Forelimb muscle (tissue), 1 donor: ENCODE data around the gene TBC1D22A. TPM values are rescaled to one million over a fixed set of nuclear protein-coding genes. Genes with fewer than 3 reads are reported as not detected.

Source experiments
- DNase-seq: peaks from one replicate; pipeline ENCODE4 v3.0.0-alpha.2; 2013; ENCODE audit warnings: low read depth
- polyA plus RNA-seq: library from polyadenylated mRNA; unstranded; fragments of 120-200 nt; gene quantifications from one replicate; pipeline ENCODE4 v1.2.1, GENCODE V29; 2013; ENCODE audit not compliant: insufficient read length

TBC1D22A gene
- polyA plus RNA-seq, 1 donor: 14.2 TPM

- DNase-seq: no peak
Measured at GRCh38 chr22:46887978-46888377, 125.5 kb downstream of the TBC1D22A start.

- no peak for DNase-seq
Measured at GRCh38 chr22:46890819-46891218, 128.4 kb downstream of the TBC1D22A start.

GRCh38 chr22:46891382-46891951 is 129.0 kb downstream of the TBC1D22A start:
- no peak for DNase-seq

- no peak for DNase-seq
Measured at GRCh38 chr22:46892866-46893265, 130.4 kb downstream of the TBC1D22A start.

- DNase-seq: no peak
Measured at GRCh38 chr22:46893281-46894020, 131.0 kb downstream of the TBC1D22A start.

GRCh38 chr22:46894081-46894671 is 131.7 kb downstream of the TBC1D22A start:
- DNase-seq: peak; percentile 17

- no peak for DNase-seq
Measured at GRCh38 chr22:46894851-46895640, 132.6 kb downstream of the TBC1D22A start.

- DNase-seq: no peak
Measured at GRCh38 chr22:46895753-46896152, 133.3 kb downstream of the TBC1D22A start.

- no peak for DNase-seq
Measured at GRCh38 chr22:46896166-46896565, 133.7 kb downstream of the TBC1D22A start.

- no peak for DNase-seq
Measured at GRCh38 chr22:46896568-46897245, 134.3 kb downstream of the TBC1D22A start.

- no peak for DNase-seq
Measured at GRCh38 chr22:46897246-46897623, 134.8 kb downstream of the TBC1D22A start.

- no peak for DNase-seq
Measured at GRCh38 chr22:46900549-46900948, 138.1 kb downstream of the TBC1D22A start.

GRCh38 chr22:46902436-46902835 is 140.0 kb downstream of the TBC1D22A start:
- no peak for DNase-seq

GRCh38 chr22:46902998-46903916 is 140.8 kb downstream of the TBC1D22A start:
- no peak for DNase-seq

- no peak for DNase-seq
Measured at GRCh38 chr22:46905415-46905814, 143.0 kb downstream of the TBC1D22A start.

- DNase-seq: no peak
Measured at GRCh38 chr22:46905834-46906233, 143.4 kb downstream of the TBC1D22A start.

GRCh38 chr22:46906326-46907045 is 144.0 kb downstream of the TBC1D22A start:
- no peak for DNase-seq

GRCh38 chr22:46907241-46908215 is 145.1 kb downstream of the TBC1D22A start:
- DNase-seq: no peak

- no peak for DNase-seq
Measured at GRCh38 chr22:46908641-46909107, 146.2 kb downstream of the TBC1D22A start.
